Astrocyte (in vitro differentiated cells and primary cell): ENCODE results near the gene CRYBA2. TPM values are rescaled to one million over a fixed set of nuclear protein-coding genes. Genes with fewer than 3 reads are reported as not detected.

Source experiments
- DNase-seq: peaks from one replicate; pipeline ENCODE4 v3.0.0-alpha.2; 2010; ENCODE audit warnings: low read depth
- FAIRE-seq: peaks from 2 replicates; lab custom pipeline; 2011; peaks lifted over from hg19 to GRCh38; lab: Jason Lieb, UNC
- H2AFZ ChIP-seq: 2 replicates; pipeline ENCODE4 v1.6.0; 2012; ENCODE audit warnings: low read depth, low read length, inconsistent platforms
- H3K27ac ChIP-seq: 2 replicates; pipeline ENCODE4 v1.5.1; 2011; ENCODE audit warnings: low read depth, low read length, inconsistent platforms
- H3K27me3 ChIP-seq: 2 replicates; pipeline ENCODE4 v1.6.0; 2011; ENCODE audit warnings: low read length, inconsistent platforms; ENCODE audit not compliant: insufficient read depth
- H3K36me3 ChIP-seq: 2 replicates; pipeline ENCODE4 v1.5.1; 2011; ENCODE audit warnings: low read length, inconsistent platforms; ENCODE audit not compliant: insufficient read depth
- H3K4me1 ChIP-seq: 2 replicates; pipeline ENCODE4 v1.5.1; 2011; ENCODE audit warnings: low read length, inconsistent platforms; ENCODE audit not compliant: insufficient read depth
- H3K4me2 ChIP-seq: 2 replicates; pipeline ENCODE4 v1.6.0; 2012; ENCODE audit warnings: low read length, inconsistent platforms
- H3K4me3 ChIP-seq: 2 replicates; pipeline ENCODE4 v1.5.1; 2011; ENCODE audit warnings: low read depth, mild to moderate bottlenecking, low read length, inconsistent platforms; ENCODE audit not compliant: insufficient read depth
- H3K79me2 ChIP-seq: 2 replicates; pipeline ENCODE4 v1.6.0; 2012; ENCODE audit warnings: mild to moderate bottlenecking, low read length, inconsistent platforms; ENCODE audit not compliant: insufficient read depth
- H3K9ac ChIP-seq: 2 replicates; pipeline ENCODE4 v1.6.0; 2012; ENCODE audit warnings: mild to moderate bottlenecking, low read length, inconsistent platforms
- H3K9me3 ChIP-seq: 2 replicates; pipeline ENCODE4 v1.5.1; 2012; ENCODE audit warnings: low read depth, mild to moderate bottlenecking, low read length, inconsistent platforms; ENCODE audit not compliant: insufficient read depth
- H4K20me1 ChIP-seq: 2 replicates; pipeline ENCODE4 v1.6.0; 2012; ENCODE audit warnings: low read length, inconsistent platforms; ENCODE audit not compliant: insufficient read depth
- H3K27ac Mint-ChIP-seq: one replicate; pipeline ENCODE4 v1.8.0; 2021; ENCODE audit warnings: mild to moderate bottlenecking, mixed read lengths; ENCODE audit not compliant: unreplicated experiment
- H3K27me3 Mint-ChIP-seq: one replicate; pipeline ENCODE4 v1.8.0; 2021; ENCODE audit warnings: low read depth, mixed read lengths; ENCODE audit not compliant: unreplicated experiment
- H3K36me3 Mint-ChIP-seq: one replicate; pipeline ENCODE4 v1.8.0; 2021; ENCODE audit warnings: low read depth, mixed read lengths; ENCODE audit not compliant: unreplicated experiment
- H3K4me1 Mint-ChIP-seq: one replicate; pipeline ENCODE4 v1.8.0; 2021; ENCODE audit warnings: low read depth, mixed read lengths; ENCODE audit not compliant: unreplicated experiment
- H3K4me3 Mint-ChIP-seq: one replicate; pipeline ENCODE4 v1.8.0; 2021; ENCODE audit warnings: mild to moderate bottlenecking, moderate library complexity, mixed read lengths; ENCODE audit not compliant: unreplicated experiment
- H3K9me3 Mint-ChIP-seq: one replicate; pipeline ENCODE4 v1.8.0; 2021; ENCODE audit warnings: mild to moderate bottlenecking, mixed read lengths; ENCODE audit not compliant: unreplicated experiment
- CTCF ChIP-seq: IDR thresholded peaks from 2 replicates; pipeline ENCODE4 v1.5.1; 2011; ENCODE audit warnings: low read depth, mild to moderate bottlenecking, inconsistent platforms, low read length, moderate library complexity; ENCODE audit not compliant: insufficient read depth
- EZH2 ChIP-seq: IDR thresholded peaks from 2 replicates; pipeline ENCODE4 v1.6.1; 2012; ENCODE audit warnings: mild to moderate bottlenecking, low read length, inconsistent platforms; ENCODE audit not compliant: insufficient read depth
- total RNA-seq: library from RNA; stranded (reverse); gene quantifications from 2 replicates; pipeline ENCODE4 v1.2.1, GENCODE V29; 2021

The CRYBA2 gene
- total RNA-seq, 1 donor from 2014 or later, result not detected

GRCh38 chr2:218975060-218975777, 18.0 kb downstream of the CRYBA2 start:
- no peak overlapping the region for H2AFZ ChIP-seq
- Mint-ChIP-seq H3K4me3 (no peak overlapping the region), H3K27ac (no peak overlapping the region), H3K36me3 (no peaks in the 10 kb centered on the region), H3K4me1 (no peaks in the 10 kb centered on the region), H3K9me3 (peaks cover 2% of the 10 kb centered on the region), H3K27me3 (peaks cover 83% of the 10 kb centered on the region)
- H3K4me3 ChIP-seq, result no peak overlapping the region
- H3K4me2 ChIP-seq, result no peak overlapping the region
- no peaks in the 10 kb centered on the region for H4K20me1 ChIP-seq
- H3K27ac ChIP-seq, result no peak overlapping the region
- FAIRE-seq (no peak), DNase-seq (no peak)
- no peak overlapping the region for H3K9ac ChIP-seq
- no peaks in the 10 kb centered on the region for H3K4me1 ChIP-seq
- peaks cover 65% of the 10 kb centered on the region for H3K27me3 ChIP-seq
- no peaks in the 10 kb centered on the region for H3K36me3 ChIP-seq
- no peaks in the 10 kb centered on the region for H3K79me2 ChIP-seq
- H3K9me3 ChIP-seq, result no peaks in the 10 kb centered on the region
- TF ChIP-seq EZH2, result no peak
- no peak for TF ChIP-seq CTCF

- Histone ChIP-seq H3K4me3 (no peak overlapping the region), H3K79me2 (no peaks in the 10 kb centered on the region), H3K4me2 (no peak overlapping the region), H3K36me3 (no peaks in the 10 kb centered on the region), H2AFZ (no peak overlapping the region), H3K27me3 (peaks cover 46% of the 10 kb centered on the region), H3K27ac (no peak overlapping the region), H3K9me3 (no peaks in the 10 kb centered on the region), H3K9ac (no peak overlapping the region), H4K20me1 (no peaks in the 10 kb centered on the region), H3K4me1 (no peaks in the 10 kb centered on the region)
- TF ChIP-seq EZH2, result no peak
- no peak for TF ChIP-seq CTCF
- Mint-ChIP-seq H3K27me3 (peaks cover 71% of the 10 kb centered on the region), H3K4me1 (no peaks in the 10 kb centered on the region), H3K9me3 (peaks cover 2% of the 10 kb centered on the region), H3K4me3 (no peak overlapping the region), H3K36me3 (no peaks in the 10 kb centered on the region), H3K27ac (no peak overlapping the region)
- DNase-seq, result no peak
- FAIRE-seq, result no peak
These were observed 22.3 kb downstream of the CRYBA2 start for GRCh38 chr2:218970894-218971293.
